ENCODE results near the gene PFN3. TPM values are rescaled to one million over a fixed set of nuclear protein-coding genes. Genes with fewer than 3 reads are reported as not detected.

Gene PFN3
- total RNA-seq: not detected
- long read RNA-seq: 0 reads

GRCh38 chr5:177399997-177400868 lies at the start of gene PFN3:
TSS of gene PFN3 (minus strand) at chr5:177400661. CDS start at chr5:177400576, 85 bp downstream.
- H3K36me3 ChIP-seq: no peaks in the 10 kb centered on the region
- peaks cover 37% of the 10 kb centered on the region for H3K4me1 ChIP-seq
- intact Hi-C loops (cut with DNase I): loop anchor here (10.0 kb wide), 1 partner anchor 55 kb away; no protein-coding TSS in a partner anchor
- H3K27me3 ChIP-seq (ENCODE audit: low read depth): peaks cover 71% of the 10 kb centered on the region
- ATAC-seq: no peak
- H3K4me3 ChIP-seq: no peak within 1 kb of the TSS
- H3K27ac ChIP-seq: no peak within 1 kb of the TSS
- no peak for DNase-seq
- TF ChIP-seq CTCF (IDR thresholded peaks at IDR 0.05): no peak
- no peaks in the 10 kb centered on the region for H3K9me3 ChIP-seq

- no peaks in the 10 kb centered on the region for H3K36me3 ChIP-seq
- DNase-seq: no peak
- TF ChIP-seq CTCF (IDR thresholded peaks at IDR 0.05): no peak
- peaks cover 32% of the 10 kb centered on the region for H3K4me1 ChIP-seq
- no peaks in the 10 kb centered on the region for H3K9me3 ChIP-seq
- H3K27ac ChIP-seq: no peak overlapping the region
- H3K4me3 ChIP-seq: no peak overlapping the region
- no peak for ATAC-seq
- intact Hi-C loops (cut with DNase I): loop anchor here (10.0 kb wide), 1 partner anchor 45 kb away; the partner anchor contains the start of genes F12 and PFN3
- peaks cover 25% of the 10 kb centered on the region for H3K27me3 ChIP-seq (ENCODE audit: low read depth)
Measured at GRCh38 chr5:177449140-177450061, 48.9 kb upstream of the PFN3 start.

- Histone ChIP-seq H3K27me3 (ENCODE audit: low read depth) (peaks cover 25% of the 10 kb centered on the region), H3K36me3 (no peaks in the 10 kb centered on the region), H3K9me3 (no peaks in the 10 kb centered on the region), H3K27ac (no peak overlapping the region), H3K4me1 (peaks cover 25% of the 10 kb centered on the region), H3K4me3 (no peak overlapping the region)
- TF ChIP-seq CTCF (IDR thresholded peaks at IDR 0.05): no peak
- intact Hi-C loops (cut with DNase I): no loop called here
- DNase-seq (no peak), ATAC-seq (no peak)
Measured at GRCh38 chr5:177448244-177448950, 47.9 kb upstream of the PFN3 start.

- TF ChIP-seq CTCF (IDR thresholded peaks at IDR 0.05): no peak
- H3K27ac ChIP-seq: no peak overlapping the region
- peaks cover 1% of the 10 kb centered on the region for H3K36me3 ChIP-seq
- peaks cover 25% of the 10 kb centered on the region for H3K4me1 ChIP-seq
- peaks cover 22% of the 10 kb centered on the region for H3K27me3 ChIP-seq (ENCODE audit: low read depth)
- no peaks in the 10 kb centered on the region for H3K9me3 ChIP-seq
- intact Hi-C loops (cut with DNase I): no loop called here
- no peak overlapping the region for H3K4me3 ChIP-seq
- ATAC-seq (peak; percentile 11 to 17), DNase-seq (no peak)
Measured at GRCh38 chr5:177447611-177448243, 47.3 kb upstream of the PFN3 start.
